OCI-LY1 (cell line): Measurements from ENCODE around the gene OR52E4.

Experiments
- H2AFZ ChIP-seq: fragments of 200-600 bp; sonication (generic), shearing (Covaris generic); 2 replicates; pipeline ENCODE4 v1.6.0; 2014; ENCODE audit warnings: antibody characterized with exemption, mild to moderate bottlenecking, low read length
- H3F3A ChIP-seq: fragments of 200-600 bp; sonication (generic), shearing (Covaris generic); 2 replicates; pipeline ENCODE4 v1.6.0; 2014; ENCODE audit warnings: mild to moderate bottlenecking, antibody characterized with exemption, low read length, moderate library complexity; ENCODE audit not compliant: insufficient read depth
- H3K27ac ChIP-seq: fragments of 200-600 bp; sonication (generic); 2 replicates; pipeline ENCODE4 v1.5.1; 2014; ENCODE audit warnings: low read length, mixed run types, mild to moderate bottlenecking, low read depth; ENCODE audit not compliant: poor library complexity, severe bottlenecking
- H3K27me3 ChIP-seq: fragments of 200-600 bp; sonication (generic); 2 replicates; pipeline ENCODE4 v1.6.0; 2014; ENCODE audit warnings: antibody characterized with exemption, mild to moderate bottlenecking, low read length, moderate library complexity; ENCODE audit not compliant: insufficient read depth
- H3K36me3 ChIP-seq: fragments of 200-600 bp; sonication (generic); 2 replicates; pipeline ENCODE4 v1.6.1; 2014; ENCODE audit warnings: mild to moderate bottlenecking, antibody characterized with exemption, low read length, moderate library complexity, mixed read lengths; ENCODE audit not compliant: insufficient read depth
- H3K4me1 ChIP-seq: fragments of 200-600 bp; sonication (generic); 2 replicates; pipeline ENCODE4 v1.5.1; 2014; ENCODE audit warnings: mild to moderate bottlenecking, low read length, moderate library complexity; ENCODE audit not compliant: insufficient read depth, severe bottlenecking
- H3K4me2 ChIP-seq: fragments of 200-600 bp; sonication (generic), shearing (Covaris generic); 2 replicates; pipeline ENCODE4 v1.6.1; 2014; ENCODE audit warnings: low read length
- H3K4me3 ChIP-seq: fragments of 200-600 bp; sonication (generic); 2 replicates; pipeline ENCODE4 v1.5.1; 2014; ENCODE audit warnings: low read length, low read depth, mild to moderate bottlenecking, mixed read lengths; ENCODE audit not compliant: poor library complexity, severe bottlenecking
- H3K79me2 ChIP-seq: fragments of 200-600 bp; shearing (Covaris generic); 2 replicates; pipeline ENCODE4 v1.6.1; 2016; ENCODE audit warnings: mixed run types, low read length, mixed read lengths; ENCODE audit not compliant: insufficient read depth
- H3K9ac ChIP-seq: fragments of 200-600 bp; sonication (generic), shearing (Covaris generic); 2 replicates; pipeline ENCODE4 v1.6.1; 2014; ENCODE audit warnings: mild to moderate bottlenecking, low read length, mixed read lengths
- H3K9me2 ChIP-seq: fragments of 200-600 bp; sonication (generic), shearing (Covaris generic); 2 replicates; pipeline ENCODE4 v1.6.1; 2014; ENCODE audit warnings: low read depth, mild to moderate bottlenecking, low read length, mixed read lengths
- H3K9me3 ChIP-seq: fragments of 200-600 bp; shearing (Covaris generic); 2 replicates; pipeline ENCODE4 v1.6.1; 2014; ENCODE audit warnings: low read length, mixed read lengths
- H4K20me1 ChIP-seq: fragments of 200-600 bp; sonication (generic), shearing (Covaris generic); 2 replicates; pipeline ENCODE4 v1.6.0; 2016; ENCODE audit warnings: mild to moderate bottlenecking, low read length; ENCODE audit not compliant: insufficient read depth
- EZH2 ChIP-seq: fragments of 200-600 bp; sonication (generic), shearing (Covaris generic); IDR thresholded peaks from 2 replicates; pipeline ENCODE4 v1.8.0; 2017; ENCODE audit warnings: borderline replicate concordance, mixed run types, mild to moderate bottlenecking, antibody characterized with exemption, low read length, moderate library complexity, mixed read lengths

Gene OR52E4

DNA sequence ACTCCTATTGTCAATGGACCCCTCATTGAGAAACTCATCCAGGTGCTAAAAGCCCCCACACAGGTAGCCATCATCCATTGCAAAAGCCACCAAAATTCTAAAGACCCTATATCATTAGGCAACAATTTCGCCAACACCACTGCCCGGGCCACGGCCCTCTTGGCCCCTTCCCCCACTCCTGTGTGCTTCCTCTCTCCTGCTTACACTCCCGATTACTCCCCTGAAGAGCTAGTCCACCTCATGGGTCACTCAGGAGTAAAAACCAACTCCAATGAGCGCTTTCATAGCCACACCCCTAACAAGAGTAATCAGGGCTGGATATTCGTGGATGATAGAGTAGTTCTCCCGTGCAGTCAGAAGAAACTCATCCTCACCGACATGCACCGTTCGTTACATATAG, 52.7 kb downstream of the OR52E4 start:
- Histone ChIP-seq H3K36me3 (no peaks in the 10 kb centered on the region), H4K20me1 (no peaks in the 10 kb centered on the region), H2AFZ (no peak overlapping the region), H3K4me1 (no peaks in the 10 kb centered on the region), H3K4me2 (no peak overlapping the region), H3K9ac (no peak overlapping the region), H3K9me2 (no peaks in the 10 kb centered on the region), H3K4me3 (no peak overlapping the region), H3K27ac (no peak overlapping the region), H3K79me2 (no peaks in the 10 kb centered on the region), H3F3A (no peaks in the 10 kb centered on the region), H3K9me3 (no peaks in the 10 kb centered on the region), H3K27me3 (no peaks in the 10 kb centered on the region)
- TF ChIP-seq EZH2, result no peak
